Mesenteric fat pad (tissue), 1 donor: ENCODE data around the gene FRZB. TPM values are rescaled to one million over a fixed set of nuclear protein-coding genes. Genes with fewer than 3 reads are reported as not detected.
"Not testable (repeated sequence)": the region's sequence is repeated elsewhere in the genome, so short reads cannot be mapped to it uniquely, and the experiment has no call there.

Experiments
- DNase-seq: peaks from one replicate; pipeline ENCODE4 v3.0.0-alpha.2; 2020; ENCODE audit warnings: low spot score
- total RNA-seq: library from RNA; stranded (reverse); fragmentation: NEBNext Ultra II Directional; extraction: Animal tissue kit (Norgen Biotek cat#: 25700); gene quantifications from one replicate; pipeline ENCODE4 v1.2.1, GENCODE V29; 2021
- donor health status: DM: yes; HTN: yes; CAD: no.

FRZB gene
- total RNA-seq, 1 donor from 2014 or later = 5.5 TPM

DNA sequence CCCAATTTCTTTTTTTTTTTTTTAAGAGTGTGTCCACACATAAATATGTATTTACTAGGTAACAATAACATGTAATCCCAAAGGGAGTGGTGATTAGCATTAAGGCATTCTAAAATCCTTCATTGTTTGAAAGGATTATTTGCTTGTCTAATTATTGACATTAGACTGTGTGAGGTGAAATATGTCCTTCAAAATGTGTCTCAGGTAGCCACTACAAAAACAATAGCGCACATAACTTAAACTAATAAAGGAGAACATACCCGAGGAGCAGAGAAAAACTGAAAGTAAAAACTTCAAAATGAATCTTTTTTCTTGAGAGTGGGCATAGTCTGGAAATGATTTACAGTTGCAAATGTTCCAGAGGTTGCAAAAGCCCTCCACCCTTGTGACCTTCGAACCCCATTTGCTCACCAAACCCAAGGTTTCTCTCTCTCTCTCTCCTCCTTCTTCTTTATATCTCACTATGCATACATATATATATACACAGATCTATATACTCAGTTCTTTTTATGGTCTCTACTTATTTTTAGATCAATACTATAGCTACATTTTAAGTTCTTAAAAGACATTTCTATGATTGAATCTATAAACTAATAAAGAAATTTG, 24.4 kb upstream of the FRZB start:
- DNase-seq = no peak

- DNase-seq = no peak
Measured at GRCh38 chr2:182890305-182890704, 23.9 kb upstream of the FRZB start.

- DNase-seq = no peak
Measured at GRCh38 chr2:182887753-182888415, 21.4 kb upstream of the FRZB start.

- DNase-seq = no peak
Measured at GRCh38 chr2:182887093-182887492, 20.7 kb upstream of the FRZB start.

- DNase-seq = no peak
Measured at GRCh38 chr2:182885771-182886170, 19.3 kb upstream of the FRZB start.

DNA sequence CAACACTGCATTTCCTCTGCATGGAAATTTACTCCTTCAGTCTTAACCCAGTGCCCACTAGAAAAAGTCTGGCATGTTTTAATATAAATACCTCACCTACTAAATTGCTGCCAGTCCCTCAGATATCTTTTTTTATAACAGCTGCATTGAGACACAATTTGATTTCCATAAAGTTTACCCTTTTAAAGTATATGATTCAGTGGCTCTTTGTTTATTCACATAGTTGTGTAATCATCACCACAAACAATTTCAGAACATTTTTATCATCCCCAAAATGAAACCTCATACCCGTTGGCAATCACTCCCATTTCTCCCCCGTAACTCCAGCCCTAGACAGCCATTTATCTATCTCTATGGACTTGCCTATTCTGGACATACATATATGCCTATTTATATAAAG, 17.0 kb upstream of the FRZB start:
- DNase-seq = no peak

DNA sequence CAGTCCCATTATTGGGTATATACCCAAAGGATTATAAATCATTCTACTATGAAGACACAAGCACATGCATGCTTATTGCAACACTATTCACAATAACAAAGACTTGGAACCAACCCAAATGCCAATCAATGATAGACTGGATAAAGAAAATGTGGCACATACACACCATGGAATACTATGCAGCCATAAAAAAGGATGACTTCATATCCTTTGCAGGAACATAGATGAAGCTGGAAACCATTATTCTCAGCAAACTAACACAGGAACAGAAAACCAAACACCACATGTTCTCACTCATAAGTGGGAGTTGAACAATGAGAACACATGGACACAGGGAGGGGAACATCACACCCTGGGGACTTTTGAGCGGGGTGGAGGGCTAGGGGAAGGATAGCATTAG, 13.7 kb upstream of the FRZB start:
- not testable (repeated sequence) for DNase-seq

GRCh38 chr2:182876653-182877052, 10.2 kb upstream of the FRZB start:
- DNase-seq = not testable (repeated sequence)

DNA sequence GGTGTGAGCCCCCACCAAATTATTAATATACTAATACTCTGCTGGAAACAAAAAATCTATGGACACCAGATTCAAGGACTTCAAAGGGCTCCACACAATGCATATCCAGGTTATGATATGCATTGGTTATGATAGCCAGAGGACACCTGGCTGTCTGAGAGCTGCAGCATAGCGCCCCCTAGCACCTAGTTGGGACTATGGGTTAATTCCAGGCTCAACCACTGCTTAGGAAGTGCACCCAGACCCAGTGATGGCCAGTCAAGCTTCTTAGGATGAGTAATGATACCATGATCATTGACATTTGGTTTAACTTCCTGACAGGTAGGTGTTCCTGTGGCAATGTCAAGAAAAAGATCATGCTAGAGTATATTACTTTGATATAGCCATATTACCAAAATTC, 3.8 kb upstream of the FRZB start:
- DNase-seq = no peak

DNA sequence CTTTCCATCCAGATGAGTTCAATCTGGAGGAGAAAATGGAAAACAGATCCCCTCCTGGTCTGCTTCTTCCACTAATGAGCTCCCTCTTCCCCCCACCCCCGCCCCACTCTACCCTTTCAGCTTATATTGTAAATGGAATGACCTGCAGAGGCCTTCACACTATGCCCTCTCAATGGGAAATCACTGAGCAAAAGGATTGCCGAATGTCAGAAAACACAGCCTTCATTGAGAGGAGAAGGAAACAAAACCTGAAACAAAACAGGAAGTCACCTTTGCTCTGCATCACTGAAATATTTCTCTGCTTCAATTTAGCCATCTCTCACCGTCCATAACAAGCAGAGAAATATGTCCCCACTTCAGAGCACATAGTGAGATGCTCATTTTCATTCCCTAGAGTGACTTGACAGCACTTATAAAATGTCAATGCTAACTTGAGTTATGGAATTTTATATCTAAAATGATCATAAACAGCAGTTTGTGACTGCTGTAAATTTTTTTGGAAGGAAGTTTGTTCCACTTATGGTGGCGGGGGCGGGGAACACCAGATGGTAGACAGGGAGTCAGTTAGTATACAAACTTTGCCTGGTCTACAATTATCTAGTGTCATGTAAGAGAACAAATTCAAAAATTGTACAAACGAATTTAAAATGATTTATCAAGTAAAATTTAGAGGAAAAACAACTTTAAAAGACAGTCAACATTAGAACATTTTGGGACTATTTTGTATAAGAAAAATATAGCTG, 1.8 kb upstream of the FRZB start:
- DNase-seq = no peak

DNA sequence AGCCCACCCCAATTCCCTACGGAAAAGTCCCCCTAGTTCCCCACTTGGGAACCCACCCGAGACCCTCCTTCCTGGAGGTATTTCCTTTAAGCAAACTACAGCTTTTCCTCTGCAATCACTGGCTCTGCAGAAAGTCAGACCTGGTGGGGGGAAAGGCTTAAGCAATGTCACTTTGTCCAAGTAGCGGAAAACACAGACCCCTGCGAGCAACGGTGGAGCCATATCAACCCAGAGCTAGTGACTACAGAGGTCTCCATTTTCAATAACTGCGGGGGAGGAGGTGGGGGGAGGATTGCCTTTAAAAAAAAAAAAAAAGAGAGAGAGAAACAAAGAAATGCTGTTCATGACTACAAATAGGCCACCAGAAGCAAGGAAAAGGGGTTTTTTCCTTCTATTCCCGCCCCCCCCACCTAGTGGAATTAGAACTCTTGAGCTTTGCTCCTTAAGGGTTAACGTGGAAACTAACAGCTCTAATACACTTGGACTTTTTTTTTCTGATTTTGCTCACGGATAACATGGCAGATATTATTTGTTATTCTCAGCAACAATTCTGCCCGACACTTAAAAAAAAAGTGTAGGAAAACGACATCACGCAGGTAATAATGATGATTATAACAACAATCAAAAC, 1.1 kb upstream of the FRZB start:
- DNase-seq = no peak

DNA sequence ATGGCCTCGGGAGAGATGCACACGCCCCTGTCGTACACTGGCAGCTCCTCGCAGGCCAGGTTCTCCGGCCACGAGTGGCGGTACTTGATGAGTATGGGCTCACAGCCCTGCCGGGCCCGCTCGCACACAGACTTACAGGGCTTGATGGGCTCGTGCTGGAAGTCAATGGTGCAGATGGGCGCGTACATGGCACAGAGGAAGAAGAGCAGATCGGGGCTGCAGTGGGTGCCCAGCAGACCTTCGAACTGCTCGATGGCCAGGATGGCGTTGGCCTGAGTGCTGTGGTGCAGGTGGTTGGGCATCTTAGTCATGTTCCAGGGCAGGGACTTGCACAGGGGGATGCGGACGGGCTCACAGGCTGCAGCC, 359 bp downstream of the FRZB start:
- no peak for DNase-seq

GRCh38 chr2:182864949-182865570, 1.4 kb downstream of the FRZB start:
- DNase-seq = no peak

- DNase-seq = no peak
Measured at GRCh38 chr2:182863642-182864041, 2.8 kb downstream of the FRZB start.

GRCh38 chr2:182862091-182862490, 4.3 kb downstream of the FRZB start:
- DNase-seq = no peak

DNA sequence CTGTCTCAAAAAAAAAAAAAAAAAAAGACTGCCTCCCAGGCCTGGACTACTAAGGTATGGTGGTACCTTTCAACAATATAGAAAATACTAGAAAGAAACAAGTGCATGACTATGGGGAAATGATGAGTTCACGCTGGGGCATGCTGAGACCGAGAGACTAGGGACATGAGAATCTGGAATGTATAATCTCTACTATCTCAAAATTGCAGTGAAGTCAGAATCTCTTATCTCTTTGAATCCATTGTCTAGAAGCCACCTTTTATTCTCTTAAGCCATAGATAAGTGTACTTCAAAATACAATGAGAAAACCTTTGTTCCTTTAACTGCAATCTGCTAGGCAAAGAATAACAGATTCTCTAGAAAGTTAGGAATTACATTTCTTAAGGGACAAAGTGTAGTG, 5.6 kb downstream of the FRZB start:
- no peak for DNase-seq

- no peak for DNase-seq
Measured at GRCh38 chr2:182858671-182859070, 7.8 kb downstream of the FRZB start.

DNA sequence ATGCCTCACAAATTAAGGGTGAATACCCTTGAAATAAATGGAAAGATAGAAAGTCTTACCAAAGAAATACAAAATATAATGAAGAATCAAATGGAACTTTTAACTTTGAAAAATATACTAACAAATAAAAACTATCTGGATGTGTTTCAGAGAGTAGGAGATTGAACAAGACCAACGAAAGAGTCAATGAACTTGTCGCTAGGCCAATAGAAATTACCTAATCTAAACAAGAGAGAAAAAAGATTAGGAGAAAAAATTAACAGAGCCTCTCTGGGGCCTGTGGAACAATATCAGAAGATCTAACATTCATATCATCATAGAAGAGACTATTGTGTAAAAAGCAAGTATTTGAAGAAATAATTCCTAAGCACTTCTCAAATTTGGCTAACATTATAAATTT, 11.1 kb downstream of the FRZB start:
- DNase-seq = no peak

DNA sequence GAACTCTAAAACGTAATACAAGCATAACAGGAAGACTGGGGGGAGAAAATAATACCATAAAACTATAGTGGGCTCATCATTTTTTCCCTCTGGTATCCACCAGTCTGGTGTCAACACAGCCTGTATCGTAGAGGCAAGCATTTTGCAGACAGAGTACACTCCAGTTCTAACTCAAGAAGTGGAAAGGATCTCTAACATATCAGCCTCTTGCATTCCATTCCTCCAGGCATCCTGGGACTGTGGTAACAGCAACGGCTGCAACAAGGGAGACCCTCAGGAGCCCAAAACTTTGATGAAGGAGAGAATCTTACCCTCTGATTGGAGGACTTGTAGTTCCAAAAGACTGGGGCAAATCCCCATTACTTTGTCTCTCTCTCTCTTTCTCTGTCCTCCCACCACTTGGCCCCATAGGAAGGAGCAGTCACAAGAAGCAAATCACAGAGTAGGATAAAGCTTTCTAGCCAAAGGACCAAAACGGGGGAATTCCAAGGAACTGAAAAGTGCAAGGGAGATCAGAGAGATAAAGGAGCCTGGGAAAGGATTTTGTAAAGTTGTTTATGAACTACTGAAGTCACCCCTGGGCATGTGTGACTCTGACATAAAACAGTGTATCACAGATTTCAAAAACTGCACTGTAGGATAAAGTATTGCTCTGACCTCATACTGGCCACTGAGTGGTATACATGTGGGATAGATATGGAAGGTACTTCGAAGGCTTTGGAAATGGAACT, 11.9 kb downstream of the FRZB start:
- DNase-seq = no peak

DNA sequence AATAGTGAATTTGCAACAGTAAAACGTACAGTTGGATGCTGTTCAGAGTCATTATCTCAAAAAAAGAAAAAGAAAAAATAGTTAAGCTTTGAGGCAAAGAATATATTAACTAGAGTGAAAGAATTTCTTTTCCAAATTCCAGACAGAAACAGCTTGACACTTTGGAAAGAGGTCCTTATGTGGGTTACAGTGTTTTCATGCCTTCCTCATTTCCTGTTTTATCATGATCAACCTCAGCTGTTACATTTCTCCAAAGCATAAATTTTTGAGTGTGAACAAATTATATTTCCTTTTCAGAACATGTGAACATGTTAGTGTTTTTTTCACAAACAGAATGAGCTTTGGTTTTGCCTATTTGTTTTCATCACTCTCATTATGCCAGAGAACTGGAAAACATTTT, 13.6 kb downstream of the FRZB start:
- no peak for DNase-seq

DNA sequence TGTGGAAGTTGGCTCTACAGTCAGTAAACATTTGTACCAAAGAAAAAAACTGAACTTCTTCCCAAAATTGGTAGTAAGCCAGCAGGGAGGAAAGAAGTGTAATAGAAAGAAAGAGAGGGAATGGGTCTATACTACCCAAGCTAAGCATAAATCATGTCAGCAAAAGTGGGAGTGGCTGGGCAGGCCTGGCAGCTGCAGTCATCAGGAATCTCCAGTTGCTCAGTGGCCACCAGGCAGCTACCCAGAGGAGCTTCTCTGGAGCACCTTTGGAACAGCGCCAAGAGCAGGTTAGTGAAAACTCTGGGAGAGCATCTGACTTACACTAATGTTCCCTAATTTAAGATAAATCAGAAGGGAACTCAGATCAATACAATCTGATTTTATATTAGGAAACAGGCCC, 14.3 kb downstream of the FRZB start:
- DNase-seq = no peak
